Panc1 (cell line): ENCODE results near the gene TINAG. TPM values are rescaled to one million over a fixed set of nuclear protein-coding genes. Genes with fewer than 3 reads are reported as not detected.

ENCODE experiments used
- ATAC-seq: fragments of 200-7000 bp; cut with Tn5 transposase; 2 replicates; pipeline ENCODE4 v1.9.1; 2020; ENCODE audit warnings: mild to moderate bottlenecking, moderate library complexity
- BruUV-seq: library from RNA; stranded (reverse); fragments of 400-500 nt; replicated peaks from 2 replicates; lab custom pipeline; 2021; lab: Mats Ljungman, UMichigan
- CTCF ChIA-PET: fragments of 300-600 bp; sonication (Branson Sonifier 250); formaldehyde crosslinking; loops from one replicate; lab custom pipeline; 2022; ENCODE audit warnings: antibody characterized with exemption; lab: Charles Lee
- POLR2A ChIA-PET: fragments of 300-600 bp; sonication (Branson Sonifier 250); formaldehyde crosslinking; loops from one replicate; lab custom pipeline; 2022; ENCODE audit warnings: antibody characterized with exemption; lab: Charles Lee
- DNase-seq: peaks from one replicate; pipeline ENCODE4 v3.0.0-alpha.2; 2010; ENCODE audit warnings: low read depth, low spot score
- H3K27ac ChIP-seq: 2 replicates; pipeline ENCODE4 v1.5.1; 2011; ENCODE audit warnings: mild to moderate bottlenecking, low read length, inconsistent platforms
- H3K27me3 ChIP-seq: fragments of 200-500 bp; sonication (Bioruptor generic); 2 replicates; pipeline ENCODE4 v1.6.0; 2014; ENCODE audit warnings: low read length, inconsistent platforms; ENCODE audit not compliant: control insufficient read depth, insufficient read depth
- H3K36me3 ChIP-seq: fragments of 200-500 bp; sonication (Bioruptor generic); 2 replicates; pipeline ENCODE4 v1.5.1; 2014; ENCODE audit warnings: inconsistent platforms, mild to moderate bottlenecking, low read length, moderate library complexity; ENCODE audit not compliant: control insufficient read depth, insufficient read depth
- H3K4me1 ChIP-seq: 2 replicates; pipeline ENCODE4 v1.5.1; 2011; ENCODE audit warnings: inconsistent platforms, mild to moderate bottlenecking, low read length, moderate library complexity; ENCODE audit not compliant: control insufficient read depth, insufficient read depth
- H3K4me3 ChIP-seq, 2 experiments: 2 replicates each; pipeline ENCODE4 v1.5.1; 2011 to 2012; ENCODE audit warnings: low read depth in 2 of 2, low read length in 2 of 2, mild to moderate bottlenecking in 2 of 2, inconsistent platforms in 1 of 2, moderate library complexity in 1 of 2
- H3K9me3 ChIP-seq: fragments of 200-500 bp; sonication (Bioruptor generic); 2 replicates; pipeline ENCODE4 v1.5.1; 2014; ENCODE audit warnings: low read depth, mild to moderate bottlenecking, inconsistent platforms, low read length, moderate library complexity; ENCODE audit not compliant: control insufficient read depth, insufficient read depth
- CTCF ChIP-seq: fragments of 450-650 bp; IDR thresholded peaks from 2 replicates; pipeline ENCODE4 v1.5.1; 2017; ENCODE audit warnings: mild to moderate bottlenecking
- POLR2AphosphoS5 ChIP-seq: IDR thresholded peaks from 2 replicates; pipeline ENCODE4 v1.6.1; 2012; ENCODE audit warnings: mild to moderate bottlenecking, low read depth, low read length, moderate library complexity
- REST ChIP-seq, 2 experiments: IDR thresholded peaks; 2 replicates each; pipeline ENCODE4 v1.6.1; 2011 to 2012; ENCODE audit warnings: low read depth in 2 of 2, control low read depth in 1 of 2, low read length in 1 of 2, mild to moderate bottlenecking in 1 of 2, moderate library complexity in 1 of 2; ENCODE audit not compliant: insufficient read depth in 1 of 2
- SIN3A ChIP-seq: IDR thresholded peaks from 2 replicates; pipeline ENCODE4 v1.6.1; 2012; ENCODE audit warnings: low read depth, mild to moderate bottlenecking, low read length, moderate library complexity, borderline replicate concordance; ENCODE audit not compliant: insufficient read depth
- TCF7L2 ChIP-seq: IDR thresholded peaks from 2 replicates; pipeline ENCODE4 v1.6.1; 2011; ENCODE audit warnings: mild to moderate bottlenecking, low read depth, low read length, inconsistent platforms
- in situ Hi-C: cut with HindIII; loops from 2 replicates; pipeline ENCODE4 v1.10.0; 2016; ENCODE audit warnings: low sequenced_read_pairs, low pct_unique_long_range_greater_than_20kb
- intact Hi-C: fragments of 100-400 bp; cut with micrococcal nuclease; formaldehyde crosslinking; loops from one replicate; pipeline ENCODE4 v1.10.0; 2022; ENCODE audit not compliant: unreplicated experiment
- total RNA-seq: library from RNA; stranded (reverse); gene quantifications from one replicate; pipeline ENCODE4 v1.2.1, GENCODE V29; 2021; ENCODE audit not compliant: unreplicated experiment

TINAG gene
- total RNA-seq, 1 experiment from 2014 or later: not detected

GRCh38 chr6:54411767-54412166 is 103.5 kb downstream of the TINAG start:
- no TSS peak for BruUV-seq
- ATAC-seq (no peak), DNase-seq (no peak)
- TF ChIP-seq REST (IDR thresholded peaks at IDR 0.05; ENCODE audit: insufficient read depth in 1 of 2, low read depth in 2 of 2, low read length in 1 of 2) (no peak), TCF7L2 (no peak), SIN3A (no peak), POLR2AphosphoS5 (no peak), CTCF (no peak)
- POLR2A ChIA-PET: no interaction called here
- Histone ChIP-seq H3K27ac (no peak overlapping the region), H3K4me3 (no peak overlapping the region), H3K9me3 (0 out of 2 replicates have a peak, but pooled peaks cover 4% of the 10 kb centered on the region), H3K4me1 (no peaks in the 10 kb centered on the region), H3K27me3 (no peaks in the 10 kb centered on the region), H3K36me3 (no peaks in the 10 kb centered on the region)
- CTCF ChIA-PET: no interaction called here
- intact Hi-C loops (loop anchor here (10.0 kb wide), 1 partner anchor 833 kb away; no protein-coding TSS in a partner anchor), in situ Hi-C loops (no loop called here)

- Histone ChIP-seq H3K4me3 (no peak overlapping the region), H3K9me3 (peaks cover 23% of the 10 kb centered on the region), H3K27ac (no peak overlapping the region), H3K4me1 (no peaks in the 10 kb centered on the region), H3K27me3 (no peaks in the 10 kb centered on the region), H3K36me3 (no peaks in the 10 kb centered on the region)
- BruUV-seq: no TSS peak
- TF ChIP-seq SIN3A: no peak
- no peak for TF ChIP-seq POLR2AphosphoS5
- no peak for TF ChIP-seq TCF7L2
- TF ChIP-seq REST (IDR thresholded peaks at IDR 0.05; ENCODE audit: insufficient read depth in 1 of 2, low read depth in 2 of 2, low read length in 1 of 2): no peak
- TF ChIP-seq CTCF: no peak
- ATAC-seq (no peak), DNase-seq (no peak)
- in situ Hi-C loops: no loop called here
- ChIA-PET CTCF (no interaction called here), POLR2A (no interaction called here)
- intact Hi-C loops: loop anchor here (10.0 kb wide), 1 partner anchor 829 kb away; no protein-coding TSS in a partner anchor
Measured at GRCh38 chr6:54415517-54415916, 107.3 kb downstream of the TINAG start.
